ENCODE measurements around the gene PACS2. TPM values are rescaled to one million over a fixed set of nuclear protein-coding genes. Genes with fewer than 3 reads are reported as not detected.

Gene PACS2
- polyA plus RNA-seq, 1 donor = 88.1 TPM

DNA sequence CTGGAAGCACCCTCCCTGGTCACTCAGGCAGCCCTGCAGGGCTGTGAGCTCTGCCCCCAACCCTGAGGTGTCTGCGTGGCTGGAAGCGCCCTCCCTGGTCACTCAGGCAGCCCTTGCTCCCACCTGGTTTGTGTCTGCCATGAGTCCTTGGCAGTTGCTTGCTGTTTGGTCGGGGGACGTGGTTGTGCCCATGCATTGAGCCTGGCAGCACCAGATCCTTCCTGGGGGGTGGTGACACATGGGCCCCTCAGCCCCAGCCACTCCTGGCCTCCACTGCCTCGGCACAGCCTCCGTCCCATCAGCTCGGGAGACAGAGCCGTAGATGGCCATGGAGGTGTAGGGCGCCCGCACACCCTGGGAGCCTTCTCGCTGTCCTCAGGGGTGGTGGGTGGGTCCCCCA lies 124.6 kb downstream of the PACS2 start:
- no peak for DNase-seq (ENCODE audit: low read depth)

DNA sequence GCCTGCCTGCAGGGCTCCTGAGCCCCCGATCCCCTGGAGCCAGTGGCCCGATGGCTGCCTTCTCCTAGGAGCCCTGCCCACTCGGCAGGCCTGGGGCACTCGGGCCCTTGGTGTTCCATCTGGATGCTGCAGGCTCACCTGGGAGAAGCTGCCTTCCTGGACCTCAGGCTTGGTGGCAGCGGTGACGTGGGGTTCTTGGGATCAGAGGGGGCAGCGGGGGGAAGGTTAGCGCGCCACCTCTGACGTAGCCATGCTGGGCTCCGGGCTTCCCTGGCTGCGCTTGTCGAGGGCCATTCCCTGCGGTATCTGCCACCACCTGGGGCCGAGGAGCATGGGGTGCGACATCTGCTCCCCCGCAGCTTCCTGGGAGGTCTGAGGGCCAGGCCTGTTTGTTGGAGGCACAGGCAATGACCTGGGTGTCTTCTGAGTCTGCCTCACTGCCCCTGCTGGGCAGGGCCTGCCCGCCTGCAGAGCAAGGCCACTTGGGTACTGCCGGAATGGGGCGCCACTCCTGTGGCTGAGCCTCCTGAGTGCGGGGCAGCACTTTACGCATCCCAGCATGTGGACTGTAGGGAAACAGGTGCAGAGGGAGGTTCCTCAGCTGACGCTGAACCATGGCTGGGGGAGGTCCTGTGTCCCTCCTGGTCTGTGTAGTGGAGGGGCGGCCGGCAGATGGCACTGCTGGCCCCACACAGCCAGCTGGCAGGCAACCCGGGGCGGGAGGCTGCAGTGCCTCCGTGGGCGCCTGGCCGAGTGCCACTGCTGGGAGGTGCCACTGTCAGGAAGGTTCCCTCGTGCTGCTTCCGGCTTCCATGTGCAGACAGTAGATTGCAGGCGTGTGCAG lies 125.4 kb downstream of the PACS2 start:
- DNase-seq (ENCODE audit: low read depth) = no peak

- no peak for DNase-seq (ENCODE audit: low read depth)
Observed at GRCh38 chr14:105440554-105440900, 126.0 kb downstream of the PACS2 start.

DNA sequence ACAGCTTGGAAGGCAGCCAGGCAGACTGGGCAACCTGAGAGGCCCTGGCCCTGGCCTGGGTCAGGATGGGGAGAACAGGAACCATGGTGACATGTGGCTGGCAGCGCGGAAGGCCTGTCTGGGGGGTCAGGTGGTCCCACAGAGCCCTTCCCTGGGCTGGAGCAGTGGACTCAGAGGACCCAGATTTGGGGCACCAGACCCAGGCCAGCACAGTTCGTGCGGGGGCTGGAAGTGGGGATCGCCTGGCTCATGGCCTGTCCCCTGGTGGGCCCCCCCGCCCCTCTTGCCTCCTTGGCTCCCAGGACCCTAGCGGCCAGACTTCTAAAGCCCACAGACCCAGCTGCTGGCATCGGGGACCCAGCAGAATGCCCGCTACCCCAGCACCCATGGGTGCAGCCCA lies 126.4 kb downstream of the PACS2 start:
- DNase-seq (ENCODE audit: low read depth) = no peak

- no peak for DNase-seq (ENCODE audit: low read depth)
Observed at GRCh38 chr14:105442125-105442524, 127.6 kb downstream of the PACS2 start.

- no peak for DNase-seq (ENCODE audit: low read depth)
Observed at GRCh38 chr14:105442834-105443233, 128.3 kb downstream of the PACS2 start.

- no peak for DNase-seq (ENCODE audit: low read depth)
Observed at GRCh38 chr14:105444859-105445258, 130.3 kb downstream of the PACS2 start.

- DNase-seq (ENCODE audit: low read depth) = no peak
Observed at GRCh38 chr14:105445290-105445689, 130.7 kb downstream of the PACS2 start.

DNA sequence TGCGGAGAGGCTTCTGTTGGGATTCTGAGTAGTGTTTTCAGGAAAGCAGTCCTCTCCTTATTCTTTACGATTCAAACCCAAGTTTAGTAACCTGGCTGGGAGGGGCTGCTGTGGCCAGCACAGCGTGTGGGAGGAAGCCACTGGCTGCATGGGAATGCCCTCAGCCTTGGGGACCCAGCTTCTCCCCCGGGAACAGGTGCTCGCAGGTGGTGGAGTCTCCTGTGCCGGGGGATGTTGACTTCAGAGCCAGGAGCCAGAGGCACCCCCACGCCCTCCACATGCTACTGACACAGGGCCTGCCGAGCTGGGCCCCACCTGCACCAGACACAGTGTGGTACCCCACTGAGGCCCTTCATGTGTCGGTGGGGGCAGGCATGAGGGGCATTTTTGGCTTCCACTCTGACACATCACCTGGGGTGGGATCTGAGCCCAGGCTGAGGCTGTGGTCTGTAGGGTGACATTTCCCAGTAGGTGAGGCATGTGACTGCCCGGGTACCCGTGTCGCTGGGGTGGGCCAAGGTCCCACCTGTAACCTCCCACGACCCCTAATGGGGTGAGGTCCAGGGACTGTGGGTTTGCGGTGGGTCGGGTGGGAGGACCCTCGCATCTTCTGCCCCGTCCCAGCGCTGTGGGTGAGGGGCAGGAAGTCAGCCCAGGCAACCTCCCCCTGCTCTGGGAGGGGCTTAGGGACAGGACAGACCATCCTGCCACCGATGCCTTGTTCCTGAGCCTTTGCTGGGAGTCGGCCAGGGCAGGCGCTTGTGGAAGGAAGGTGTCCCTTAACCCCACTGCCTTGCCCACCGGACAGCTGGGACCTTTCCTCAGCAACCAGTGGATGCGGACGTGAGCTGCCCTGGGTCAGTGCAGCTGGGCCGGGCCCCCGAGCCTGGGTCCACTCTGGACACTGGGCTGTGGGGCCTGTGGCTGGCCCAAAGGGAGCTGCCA lies 131.6 kb downstream of the PACS2 start:
- no peak for DNase-seq (ENCODE audit: low read depth)

DNA sequence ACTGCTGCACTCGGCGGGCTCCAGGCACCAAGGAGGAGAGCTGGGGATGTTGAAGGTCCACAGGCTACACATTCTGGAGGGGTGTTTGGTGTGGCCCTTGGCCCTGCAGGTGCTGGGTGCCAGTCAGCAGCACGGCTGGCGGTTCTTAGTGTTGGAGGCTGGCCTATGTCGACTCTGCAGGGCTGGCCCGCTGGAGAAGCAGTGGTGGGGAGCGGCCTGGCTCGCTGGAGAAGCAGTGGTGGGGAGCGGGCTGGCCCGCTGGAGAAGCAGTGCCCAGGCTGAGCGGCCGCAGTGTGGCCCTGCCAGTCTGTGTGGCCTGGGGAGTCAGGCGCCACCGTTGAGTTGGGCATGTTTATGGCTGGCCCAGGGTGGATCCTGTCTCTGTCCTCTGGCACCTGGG lies 132.4 kb downstream of the PACS2 start:
- DNase-seq (ENCODE audit: low read depth) = no peak

Other genes with a start within 250 kb of the PACS2 start
- gene GPR132, start 249.3 kb upstream of the PACS2 start, polyA plus RNA-seq (ENCODE audit: insufficient read length) = 1.1 TPM
- gene JAG2, start 146.0 kb upstream of the PACS2 start, polyA plus RNA-seq (ENCODE audit: insufficient read length) = 40.4 TPM
- gene NUDT14, start 133.4 kb upstream of the PACS2 start, polyA plus RNA-seq (ENCODE audit: insufficient read length) = 12.2 TPM
- gene BTBD6, start 66.2 kb upstream of the PACS2 start, polyA plus RNA-seq (ENCODE audit: insufficient read length) = 34.6 TPM
- 22.8 TPM for gene BRF1, start 13.7 kb upstream of the PACS2 start, polyA plus RNA-seq (ENCODE audit: insufficient read length)
- 0.90 TPM for gene TEX22, start 83.8 kb downstream of the PACS2 start, polyA plus RNA-seq (ENCODE audit: insufficient read length)
- gene MTA1, start 105.1 kb downstream of the PACS2 start, polyA plus RNA-seq (ENCODE audit: insufficient read length) = 80.3 TPM
- gene CRIP2, start 160.1 kb downstream of the PACS2 start, polyA plus RNA-seq (ENCODE audit: insufficient read length) = 234 TPM
- gene CRIP1, start 172.1 kb downstream of the PACS2 start, polyA plus RNA-seq (ENCODE audit: insufficient read length) = 28.4 TPM
- 4.5 TPM for gene TEDC1, start 176.5 kb downstream of the PACS2 start, polyA plus RNA-seq (ENCODE audit: insufficient read length)
- gene TMEM121, start 211.8 kb downstream of the PACS2 start, polyA plus RNA-seq (ENCODE audit: insufficient read length) = 2.2 TPM

Measured in forelimb muscle (tissue), 1 donor.